Cardiac septum (tissue), 1 donor: Measurements from ENCODE around the gene SPATA2L. TPM values are rescaled to one million over a fixed set of nuclear protein-coding genes. Genes with fewer than 3 reads are reported as not detected.
"Not testable (repeated sequence)": the region's sequence is repeated elsewhere in the genome, so short reads cannot be mapped to it uniquely, and the experiment has no call there.

Source experiments
- DNase-seq: peaks from one replicate; pipeline ENCODE4 v3.0.0-alpha.2; 2020; ENCODE audit warnings: low spot score
- intact Hi-C: fragments of 100-400 bp; cut with DNase I; formaldehyde crosslinking; loops from one replicate; pipeline ENCODE4 v1.14.0; 2022
- total RNA-seq: library from RNA; stranded (reverse); fragmentation: NEBNext Ultra II Directional; extraction: Animal tissue kit (Norgen Biotek cat#: 25700); gene quantifications from one replicate; pipeline ENCODE4 v1.2.1, GENCODE V29; 2021
- donor health status: DM: no; HTN: no; CAD: no.

Gene SPATA2L
- total RNA-seq, 1 donor from 2014 or later: 4.4 TPM

DNA sequence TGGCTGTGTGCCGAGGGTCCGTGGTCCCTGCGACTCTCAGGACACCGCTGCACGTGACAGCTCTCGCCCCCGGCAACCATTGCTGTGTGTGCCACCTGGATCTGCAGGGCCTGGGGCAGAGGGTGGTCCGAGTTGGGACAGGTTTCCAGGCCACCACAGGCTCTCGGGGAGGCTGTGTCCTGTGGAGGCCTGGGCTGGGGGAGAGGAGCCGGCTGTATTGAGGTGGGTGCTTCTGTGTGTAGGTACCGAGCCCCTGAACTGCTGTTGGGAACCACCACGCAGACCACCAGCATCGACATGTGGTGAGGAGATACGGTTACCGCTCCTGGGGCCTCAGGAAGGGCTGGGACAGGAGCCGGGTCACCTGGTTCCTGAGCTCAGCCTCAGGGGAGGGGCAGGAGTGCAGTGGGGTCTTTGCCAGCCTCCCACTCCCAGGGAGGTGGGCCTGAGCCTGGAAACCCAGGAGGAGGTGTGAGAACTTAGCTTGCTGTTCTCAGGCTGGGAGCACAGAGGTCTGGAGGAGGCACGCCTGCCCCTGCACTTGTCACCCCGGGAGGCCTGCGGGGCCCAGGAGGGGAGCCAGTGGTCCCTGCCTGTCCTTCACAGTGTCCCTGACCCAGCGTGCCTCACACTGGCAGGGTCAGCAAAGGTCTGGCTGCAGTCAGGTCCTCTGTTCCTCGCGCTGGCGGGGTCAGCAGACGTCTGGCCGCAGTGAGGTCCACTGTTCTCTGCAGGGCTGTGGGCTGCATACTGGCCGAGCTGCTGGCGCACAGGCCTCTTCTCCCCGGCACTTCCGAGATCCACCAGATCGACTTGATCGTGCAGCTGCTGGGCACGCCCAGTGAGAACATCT is 7.3 kb downstream of the SPATA2L start:
- intact Hi-C loops: no loop called here
- peak; percentile 69 for DNase-seq

GRCh38 chr16:89693289-89693731 is 8.2 kb downstream of the SPATA2L start:
- intact Hi-C loops: no loop called here
- DNase-seq: peak; percentile 64

GRCh38 chr16:89691986-89692569 is 9.4 kb downstream of the SPATA2L start:
- DNase-seq: peak; percentile 44
- intact Hi-C loops: no loop called here

DNA sequence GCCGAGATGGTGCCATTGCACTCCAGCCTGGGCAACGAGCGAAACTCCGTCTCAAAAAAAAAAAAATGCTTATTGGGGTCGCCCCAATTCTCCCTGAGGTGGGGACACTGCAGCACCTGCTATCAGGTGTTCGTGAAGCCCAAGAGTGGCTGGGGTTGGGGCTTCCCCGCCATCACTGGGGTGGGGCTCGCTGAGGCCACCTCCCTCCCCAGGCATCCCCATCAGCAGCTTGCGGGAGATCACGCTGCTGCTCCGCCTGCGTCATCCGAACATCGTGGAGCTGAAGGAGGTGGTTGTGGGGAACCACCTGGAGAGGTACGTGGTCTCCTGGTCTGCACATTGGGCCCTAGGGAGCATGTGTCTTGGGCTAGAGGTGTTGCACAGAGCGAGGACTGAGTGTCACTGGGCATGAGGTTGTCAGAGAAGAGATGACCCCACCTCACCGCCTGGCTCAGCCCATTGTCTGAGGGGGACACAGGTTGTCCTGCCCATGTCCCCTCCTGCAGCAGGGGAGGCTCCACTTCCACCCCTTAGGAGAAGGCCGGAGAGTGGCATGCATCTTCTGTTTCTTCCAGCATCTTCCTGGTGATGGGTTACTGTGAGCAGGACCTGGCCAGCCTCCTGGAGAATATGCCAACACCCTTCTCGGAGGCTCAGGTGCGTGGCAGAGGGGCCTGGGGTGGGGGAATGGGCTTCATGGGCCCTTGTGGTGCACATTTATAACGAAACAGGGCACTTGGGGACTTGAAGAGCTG is 10.1 kb downstream of the SPATA2L start:
- intact Hi-C loops: no loop called here
- DNase-seq: peak; percentile 65

- DNase-seq: peak; percentile 41
Observed at GRCh38 chr16:89690392-89690901, 11.1 kb downstream of the SPATA2L start.

DNA sequence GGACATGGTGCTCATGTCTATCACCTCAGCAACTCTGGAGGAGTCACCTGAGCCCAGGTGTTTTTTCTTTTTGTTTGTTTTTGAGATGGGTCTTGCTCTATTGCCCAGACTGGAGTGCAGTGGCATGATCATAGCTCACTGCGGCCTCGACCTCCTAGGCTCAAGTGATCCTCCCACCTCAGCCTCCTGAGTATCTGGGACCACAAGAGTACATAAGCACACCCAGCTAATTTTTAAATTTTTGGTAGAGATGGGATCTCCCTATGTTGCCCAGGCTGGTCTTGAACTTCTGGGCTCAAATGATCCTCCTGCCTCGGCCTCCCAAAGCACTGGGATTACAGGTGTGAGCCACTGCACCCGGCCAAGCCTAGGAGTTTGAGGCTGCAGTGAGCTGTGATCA is 11.9 kb downstream of the SPATA2L start:
- intact Hi-C loops, DNase-seq: not testable (repeated sequence)

More at GRCh38 chr16:89690392-89690901, 11.1 kb downstream of the SPATA2L start:
- intact Hi-C loops: no loop called here

GRCh38 chr16:89689142-89689541 is 12.4 kb downstream of the SPATA2L start:
- peak; percentile 38 for DNase-seq
- intact Hi-C loops: no loop called here

DNA sequence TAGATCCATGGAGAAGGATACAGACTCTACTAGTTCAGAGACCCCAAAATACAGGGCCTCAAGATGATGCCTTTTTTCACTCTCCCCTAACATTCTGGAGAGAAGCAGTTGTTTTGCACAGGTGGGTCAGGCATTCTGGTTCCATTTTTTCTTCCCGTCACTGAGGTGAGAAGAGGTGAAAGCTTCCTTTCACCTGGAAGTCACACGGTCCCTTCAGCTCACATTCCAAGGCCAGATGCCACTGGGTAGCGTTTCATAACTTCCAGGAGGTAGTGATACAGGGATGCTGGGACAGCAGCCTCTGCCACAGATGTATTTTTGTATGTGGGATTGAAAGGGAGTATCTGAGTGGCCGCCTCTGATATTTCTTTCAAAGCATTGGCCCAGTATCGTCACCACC is 13.1 kb downstream of the SPATA2L start:
- intact Hi-C loops: no loop called here
- DNase-seq: peak; percentile 17

- DNase-seq: peak; percentile 63
- intact Hi-C loops: no loop called here
Observed at GRCh38 chr16:89687092-89687940, 14.2 kb downstream of the SPATA2L start.

- intact Hi-C loops: no loop called here
- peak; percentile 95 for DNase-seq
Observed at GRCh38 chr16:89686520-89687091, 14.9 kb downstream of the SPATA2L start, which contains the start of gene CDK10. Gene CDK10, plus strand, starts transcription at chr16:89686689. Its CDS starts 22 bp downstream, at chr16:89686711.

DNA sequence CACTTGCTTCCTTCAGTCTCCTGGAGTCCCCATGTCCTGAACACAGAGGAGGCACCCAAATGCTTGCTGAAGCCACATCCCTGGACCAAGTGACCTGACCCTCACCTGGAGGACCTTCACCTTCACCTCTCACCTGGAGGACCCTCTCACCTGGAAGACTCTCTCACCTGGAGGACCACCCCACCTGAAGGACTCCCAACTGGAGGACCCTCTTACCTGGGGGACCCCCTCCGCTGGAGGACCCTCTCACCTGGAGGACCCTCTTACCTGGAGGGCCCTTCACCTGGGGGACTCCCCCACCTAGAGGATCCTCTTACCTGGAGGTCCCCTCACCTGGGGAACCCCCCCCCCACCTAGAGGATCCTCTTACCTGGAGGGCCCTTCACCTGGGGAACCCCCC is 15.6 kb downstream of the SPATA2L start:
- DNase-seq: peak; percentile 60
- intact Hi-C loops: no loop called here

GRCh38 chr16:89678258-89678657 is 23.2 kb downstream of the SPATA2L start:
- intact Hi-C loops: no loop called here
- DNase-seq: no peak

DNA sequence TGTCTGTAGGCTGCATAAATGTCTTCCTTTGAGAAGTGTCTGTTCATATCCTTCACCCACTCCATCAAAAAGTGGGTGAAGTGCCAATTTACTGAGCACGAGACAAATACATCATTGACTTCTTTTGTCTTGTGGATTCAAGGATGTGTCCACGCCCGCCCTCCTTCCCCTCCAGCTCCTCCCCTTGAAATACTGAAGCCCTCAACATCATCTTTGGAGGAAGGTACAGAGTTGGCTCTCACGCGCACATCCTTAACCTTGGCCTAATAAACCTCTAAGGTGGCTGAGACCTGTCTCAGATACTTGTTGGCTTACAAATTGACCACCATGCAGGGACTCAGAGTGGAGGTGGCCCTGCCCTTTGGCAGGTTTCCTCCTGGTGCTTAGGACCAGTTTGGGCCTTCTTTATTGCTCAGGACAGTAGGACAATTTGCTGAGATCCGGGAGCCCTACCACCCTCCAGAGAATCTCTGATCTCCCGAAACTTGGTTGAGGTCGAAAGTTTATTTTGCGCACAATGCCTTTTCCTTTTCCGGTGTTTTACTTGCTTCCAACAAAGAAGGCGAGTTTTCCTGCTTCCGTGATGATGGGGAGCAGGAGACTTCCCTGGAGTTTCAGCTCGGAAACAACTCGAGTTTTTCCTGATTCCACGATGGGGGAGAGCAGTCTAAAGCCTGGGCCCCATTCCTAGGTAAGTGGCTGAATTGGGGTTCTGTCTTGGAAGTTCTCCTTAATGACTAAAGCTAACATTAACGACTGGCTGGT is 29.1 kb downstream of the SPATA2L start:
- intact Hi-C loops: no loop called here
- DNase-seq: peak; percentile 65

GRCh38 chr16:89671565-89671964 is 29.9 kb downstream of the SPATA2L start:
- DNase-seq, intact Hi-C loops: not testable (repeated sequence)

- intact Hi-C loops: no loop called here
- no peak for DNase-seq
Observed at GRCh38 chr16:89670496-89671431, 30.7 kb downstream of the SPATA2L start.

DNA sequence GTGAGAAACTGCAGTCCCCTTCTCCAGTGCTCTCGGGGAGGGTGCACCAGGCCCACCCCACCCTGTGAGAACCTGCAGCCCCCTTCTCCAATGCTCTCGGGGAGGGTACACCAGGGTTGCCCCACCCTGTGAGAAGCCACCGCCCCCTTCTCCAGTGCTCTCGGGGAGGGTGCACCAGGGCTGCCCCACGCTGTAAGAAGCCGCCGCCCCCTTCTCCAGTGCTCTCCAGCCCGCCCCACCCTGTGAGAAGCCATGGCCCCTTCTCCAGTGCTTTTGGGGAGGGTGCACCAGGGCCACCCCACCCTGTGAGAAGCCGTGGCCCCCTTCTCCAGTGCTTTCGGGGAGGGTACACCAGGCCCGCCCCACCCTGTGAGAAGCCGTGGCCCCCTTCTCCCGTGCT is 31.8 kb downstream of the SPATA2L start:
- intact Hi-C loops: no loop called here
- peak; percentile 33 for DNase-seq

GRCh38 chr16:89668790-89669158 is 32.7 kb downstream of the SPATA2L start:
- intact Hi-C loops: no loop called here
- no peak for DNase-seq
